GM21360 (cell line): ENCODE data around the gene RPS8.
"Not testable (repeated sequence)": the region's sequence is repeated elsewhere in the genome, so short reads cannot be mapped to it uniquely, and the experiment has no call there.

Experiments used
- ATAC-seq: cut with Tn5 transposase; IDR thresholded peaks from one replicate; pipeline ENCODE4 v1.9.1; 2021; ENCODE audit warnings: mild to moderate bottlenecking, moderate library complexity; ENCODE audit not compliant: unreplicated experiment

Gene RPS8

GRCh38 chr1:44819196-44819607 is 43.9 kb downstream of the RPS8 start:
- ATAC-seq, result no peak

GRCh38 chr1:44819608-44820327 is 44.4 kb downstream of the RPS8 start:
- peak; percentile 77 for ATAC-seq

- no peak for ATAC-seq
Observed at GRCh38 chr1:44820328-44821239, 45.2 kb downstream of the RPS8 start.

- ATAC-seq, result no peak
Observed at GRCh38 chr1:44821240-44821715, 45.9 kb downstream of the RPS8 start.

- ATAC-seq, result no peak
Observed at GRCh38 chr1:44822131-44822701, 46.9 kb downstream of the RPS8 start.

- ATAC-seq, result no peak
Observed at GRCh38 chr1:44822981-44823451, 47.7 kb downstream of the RPS8 start.

GRCh38 chr1:44824392-44824791 is 49.1 kb downstream of the RPS8 start:
- not testable (repeated sequence) for ATAC-seq

GRCh38 chr1:44826375-44827196 is 51.2 kb downstream of the RPS8 start:
- ATAC-seq, result no peak

- no peak for ATAC-seq
Observed at GRCh38 chr1:44827197-44828002, 52.1 kb downstream of the RPS8 start.

- ATAC-seq, result no peak
Observed at GRCh38 chr1:44828003-44828651, 52.8 kb downstream of the RPS8 start.
